Ureter (tissue), 1 donor: ENCODE measurements around the gene LHFPL2. TPM values are rescaled to one million over a fixed set of nuclear protein-coding genes. Genes with fewer than 3 reads are reported as not detected.

Source experiments
- DNase-seq: peaks from one replicate; pipeline ENCODE4 v3.0.0-alpha.2; 2020; ENCODE audit warnings: low spot score
- total RNA-seq: library from RNA; stranded (reverse); gene quantifications from one replicate; pipeline ENCODE4 v1.2.4, GENCODE V29; 2023
- donor health status: DM: yes; HTN: yes; CAD: no.

LHFPL2 gene
- total RNA-seq, 1 donor from 2014 or later = 33.3 TPM

DNA sequence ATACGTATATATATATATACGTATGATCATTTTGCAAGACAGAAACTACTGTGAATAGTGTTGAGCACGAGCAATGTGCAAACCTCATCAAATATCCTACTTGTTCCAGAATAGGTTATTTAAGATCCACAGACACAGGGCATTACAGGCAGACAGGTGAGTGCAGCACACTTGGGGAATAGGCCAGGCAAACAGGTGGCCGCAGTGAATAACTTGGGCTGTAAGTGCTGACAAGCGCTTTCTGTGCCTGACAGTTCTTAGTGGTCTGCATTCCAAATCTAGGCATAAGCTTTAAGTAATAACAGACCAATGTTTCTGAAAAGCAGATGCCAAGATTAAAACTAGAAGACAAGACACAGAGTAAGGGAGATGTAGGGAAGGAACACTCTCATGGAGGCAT, 77.9 kb downstream of the LHFPL2 start:
- DNase-seq = no peak

DNA sequence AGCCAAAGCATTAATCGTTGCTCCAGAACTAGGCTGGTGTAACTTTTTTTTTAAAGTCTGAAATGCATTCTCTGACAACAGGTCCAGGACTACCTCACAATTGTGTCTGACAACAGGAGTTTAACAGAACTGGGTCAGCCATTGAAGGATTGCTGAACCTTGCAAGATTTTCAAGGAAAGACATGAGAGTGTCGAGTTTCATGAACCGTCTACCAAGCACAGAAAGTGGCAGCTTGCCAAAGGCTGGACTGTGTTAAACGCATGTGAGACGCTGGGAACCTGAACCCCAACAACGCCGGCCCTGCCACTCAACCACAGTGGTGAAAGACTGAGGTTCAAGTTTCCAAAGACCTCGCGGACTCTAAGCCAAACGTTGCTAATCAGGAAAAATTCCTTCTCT, 79.1 kb downstream of the LHFPL2 start:
- DNase-seq = peak; percentile 66

DNA sequence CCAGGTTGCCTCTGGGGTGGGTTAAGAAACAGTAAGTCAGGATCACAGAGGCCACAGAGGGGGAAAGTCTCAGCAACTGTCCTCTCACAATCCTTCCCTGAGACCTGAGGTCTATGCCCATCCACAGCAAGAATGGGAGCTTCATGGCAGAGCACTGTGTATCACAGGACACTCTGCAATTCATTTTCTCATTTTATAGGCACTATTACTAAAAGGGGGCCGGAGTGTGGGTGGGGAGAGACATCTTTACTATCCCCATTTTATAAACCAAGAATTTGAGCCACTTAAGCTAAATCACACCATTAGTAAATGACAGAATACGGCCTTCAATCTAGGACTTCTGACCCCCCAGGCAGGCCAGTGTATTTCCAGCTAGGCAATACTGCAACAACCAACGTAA, 79.9 kb downstream of the LHFPL2 start:
- no peak for DNase-seq

DNA sequence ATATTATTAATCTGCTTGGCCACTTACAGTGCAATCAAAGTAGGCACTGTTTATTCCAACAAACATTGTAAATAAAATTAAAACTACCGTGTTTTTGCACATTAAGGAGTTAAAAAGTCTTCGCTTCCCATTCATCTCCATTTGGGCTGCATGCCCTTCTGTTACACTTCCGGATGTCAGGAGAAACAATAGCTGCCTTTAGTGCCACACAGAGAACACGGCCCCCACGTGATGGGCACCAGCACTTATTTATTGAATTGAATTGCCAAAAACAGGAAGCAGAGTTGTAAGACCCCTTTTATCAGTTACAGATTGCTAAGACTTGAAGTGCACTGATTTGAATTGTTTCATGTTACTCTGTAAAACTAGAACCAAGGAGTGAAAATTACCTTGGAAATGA, 80.4 kb downstream of the LHFPL2 start:
- DNase-seq = no peak

DNA sequence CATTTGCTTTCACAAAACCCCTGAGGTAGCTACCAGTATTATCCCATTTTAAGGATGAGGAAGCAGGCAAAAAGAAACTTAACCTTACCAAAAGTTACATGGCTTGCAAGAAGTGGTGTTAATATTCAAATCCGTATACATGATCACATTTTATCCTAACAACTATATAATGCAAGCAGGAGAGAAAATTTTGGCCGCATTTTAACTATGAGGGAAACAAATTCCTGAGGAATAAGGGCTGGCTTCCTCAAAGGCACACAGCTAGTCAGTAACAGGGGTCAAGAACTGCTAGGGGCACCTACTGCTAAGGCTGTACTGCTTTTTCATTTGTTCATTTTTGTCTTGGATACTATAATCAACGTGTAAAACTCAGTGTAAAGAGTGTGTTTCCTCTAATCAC, 81.0 kb downstream of the LHFPL2 start:
- DNase-seq = no peak

DNA sequence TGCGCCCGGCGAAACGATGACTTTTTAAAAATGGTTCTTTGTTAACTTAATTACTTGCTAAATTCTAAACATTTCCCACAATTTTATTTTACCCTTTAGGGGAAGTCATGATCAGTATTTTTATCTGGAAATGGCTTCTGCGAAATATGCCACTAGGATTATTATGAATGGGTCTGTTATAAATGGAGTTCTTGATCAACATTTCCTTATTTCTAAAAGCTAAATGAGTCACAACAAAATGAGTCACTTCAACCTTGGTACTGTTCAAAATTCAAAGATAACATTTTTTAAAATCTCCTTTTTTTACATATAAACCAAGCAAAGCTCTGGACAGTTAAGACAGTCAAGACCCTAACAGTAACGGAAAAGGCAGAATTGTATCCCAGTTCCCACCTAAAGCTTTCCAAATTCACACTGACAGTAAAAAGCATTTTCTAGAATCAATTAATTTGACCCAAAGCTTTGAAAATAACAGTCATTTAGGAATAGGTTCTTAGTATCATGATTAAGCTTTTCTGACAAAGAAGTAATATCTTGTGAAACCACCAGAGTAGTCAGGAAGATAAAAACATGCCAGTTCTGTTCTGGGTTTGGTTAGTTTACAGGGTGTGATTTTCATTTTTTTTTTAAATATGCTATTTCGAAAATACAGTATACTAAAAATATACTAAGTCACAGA, 81.7 kb downstream of the LHFPL2 start:
- no peak for DNase-seq

DNA sequence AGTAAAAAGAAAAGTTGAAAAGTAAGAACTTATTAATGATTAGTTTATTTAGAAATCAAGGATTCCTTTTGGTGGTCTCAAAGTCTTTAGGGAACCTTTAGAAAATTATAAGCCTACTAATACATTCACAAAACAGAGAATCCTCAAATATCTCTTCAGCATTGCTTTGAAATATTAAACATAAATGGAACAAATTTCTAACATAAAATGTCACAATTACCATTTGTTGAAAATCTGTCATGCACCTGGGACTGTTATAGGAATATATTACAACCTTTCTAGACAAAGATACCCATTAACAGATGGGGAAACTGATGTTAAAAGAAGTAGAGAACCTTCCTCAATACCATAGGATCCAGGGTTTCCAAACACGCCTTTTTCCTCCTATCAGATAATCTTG, 83.2 kb downstream of the LHFPL2 start:
- no peak for DNase-seq

DNA sequence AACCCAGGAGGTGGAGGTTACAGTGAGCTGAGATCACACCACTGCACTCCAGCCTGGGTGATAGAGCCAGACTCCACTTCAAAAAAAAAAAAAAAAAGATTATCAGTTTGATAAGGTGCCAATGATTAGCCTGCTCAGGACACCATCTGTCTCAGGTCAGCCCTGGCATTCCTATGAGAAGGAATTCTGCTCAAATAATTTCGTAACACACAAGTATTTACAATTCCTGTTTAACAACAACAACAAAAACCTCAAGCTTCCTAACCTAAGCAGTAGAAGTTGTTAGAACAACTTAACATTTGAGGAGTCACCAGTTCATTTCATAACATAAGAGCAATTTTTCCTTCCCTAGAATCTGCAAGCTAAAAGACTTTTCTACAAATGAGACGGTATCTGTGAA, 85.0 kb downstream of the LHFPL2 start:
- no peak for DNase-seq

DNA sequence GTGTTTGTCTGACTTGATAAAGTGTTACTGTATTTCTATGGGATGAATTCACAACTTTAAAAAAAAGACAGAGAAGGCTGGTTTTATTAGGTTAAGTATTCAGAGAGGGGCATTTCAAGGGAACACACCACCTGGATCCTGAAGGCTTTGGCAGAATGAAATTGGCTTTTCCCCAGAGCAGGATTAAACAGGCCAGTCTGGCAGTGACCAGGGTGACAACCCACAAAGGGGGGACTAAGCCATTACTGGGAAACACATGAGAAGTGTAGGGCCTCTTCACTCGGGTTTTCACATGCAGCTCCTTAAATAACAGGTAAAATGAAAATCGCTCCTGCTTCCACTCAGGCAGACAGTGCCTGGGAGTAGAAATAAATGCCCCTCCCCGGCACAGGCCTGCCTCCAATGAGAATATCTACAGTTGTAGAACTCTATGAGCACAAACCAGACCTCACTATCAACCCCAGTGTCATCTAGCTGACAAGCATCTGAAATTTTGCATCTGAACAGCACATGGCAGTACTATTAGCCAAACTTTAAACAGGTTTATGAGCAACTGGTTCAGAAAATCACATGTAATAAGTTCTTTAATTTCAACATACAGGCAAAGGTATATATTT, 85.8 kb downstream of the LHFPL2 start:
- no peak for DNase-seq

DNA sequence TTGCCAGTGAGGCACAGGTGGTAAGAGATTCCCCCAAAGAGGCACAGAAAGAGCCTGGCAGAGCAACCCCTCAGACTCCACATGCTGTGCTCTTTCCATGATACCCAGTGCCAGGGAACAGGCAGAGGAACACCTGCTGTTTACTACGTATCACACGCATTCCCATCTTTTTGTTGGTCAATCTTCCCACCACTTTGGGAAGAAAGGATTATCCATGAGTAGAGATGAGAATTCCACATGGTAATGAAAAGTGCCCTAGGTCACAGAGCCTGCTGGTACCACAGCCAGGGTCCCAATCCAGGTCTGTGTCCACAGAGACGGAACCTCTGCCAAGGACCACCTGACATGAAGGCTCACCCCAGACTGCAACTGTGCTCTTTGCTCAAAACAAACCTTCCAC, 86.6 kb downstream of the LHFPL2 start:
- DNase-seq = no peak

DNA sequence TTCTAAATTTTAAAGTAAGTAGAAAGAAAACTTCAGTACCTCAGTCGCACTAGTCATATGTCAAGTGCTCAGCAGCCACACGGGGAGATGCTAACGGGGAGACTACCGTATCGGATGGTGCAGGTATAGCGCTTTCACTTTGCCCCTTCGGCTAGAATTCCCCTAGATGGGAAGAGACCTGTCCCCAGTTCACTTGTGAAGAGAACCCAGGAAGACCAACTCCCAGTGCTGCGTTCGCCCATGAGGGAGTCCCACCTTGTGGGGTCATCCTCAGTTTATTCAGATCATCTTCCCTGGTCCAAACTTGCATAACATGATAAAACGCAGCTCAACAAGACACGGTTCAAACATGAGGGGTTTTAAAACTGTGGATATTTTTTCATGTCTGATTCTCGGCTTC, 87.3 kb downstream of the LHFPL2 start:
- DNase-seq = no peak

DNA sequence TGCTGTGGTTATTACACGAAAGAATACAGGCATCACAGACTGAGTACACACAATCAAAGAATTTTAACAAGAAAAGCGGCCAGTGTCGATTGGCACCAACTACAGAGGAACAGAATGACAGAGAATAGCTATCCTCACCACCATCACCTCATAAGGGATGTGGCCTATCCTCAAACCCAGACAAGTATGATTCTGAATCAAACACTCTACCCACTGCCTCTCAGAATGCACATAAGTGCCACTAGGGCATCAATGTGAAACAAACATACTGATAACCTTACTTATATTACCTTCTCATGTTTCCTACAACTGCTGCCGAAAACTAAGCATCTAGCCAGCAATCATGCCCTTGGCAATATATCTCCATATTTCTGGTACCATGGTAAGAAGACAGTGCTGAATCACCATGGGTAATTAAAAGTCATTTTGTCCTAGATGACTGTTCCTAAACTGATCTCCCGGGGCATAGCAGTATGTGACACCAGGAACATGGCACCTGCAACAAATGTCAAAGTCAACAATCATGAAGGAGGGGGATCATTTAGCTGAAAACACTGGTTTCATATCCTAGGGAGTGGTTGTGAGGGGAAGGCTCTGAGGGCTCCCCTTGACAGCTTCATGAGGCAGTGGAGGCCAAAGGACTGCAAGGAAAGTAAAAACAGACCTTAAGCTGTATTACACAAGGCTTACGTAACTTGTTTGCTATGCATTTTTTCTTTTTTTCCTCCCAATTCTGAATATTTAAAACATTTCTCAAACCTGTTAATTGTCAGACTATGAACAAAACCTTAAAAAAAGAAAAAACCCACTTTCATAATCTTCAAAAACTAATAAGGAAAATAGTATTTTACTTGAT, 88.3 kb downstream of the LHFPL2 start:
- DNase-seq = no peak

DNA sequence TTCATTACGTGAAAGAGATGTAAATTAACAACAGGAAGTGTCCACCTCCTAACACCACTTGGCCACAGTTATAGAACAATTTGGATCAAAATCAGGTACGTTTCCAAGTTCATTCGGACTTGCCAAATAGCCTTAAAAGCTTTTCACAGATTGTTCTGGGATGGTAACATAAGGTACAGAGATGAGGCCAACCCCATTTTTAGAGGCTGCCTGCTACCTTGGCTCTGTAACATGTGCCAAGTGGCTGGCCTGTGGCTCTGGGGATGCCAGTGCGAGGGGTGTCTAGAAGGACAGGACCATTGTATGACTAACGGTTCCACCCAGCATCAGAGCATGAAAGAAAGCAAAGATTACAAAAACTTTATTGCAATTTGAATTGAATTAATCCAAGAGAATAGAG, 91.0 kb downstream of the LHFPL2 start:
- DNase-seq = no peak

DNA sequence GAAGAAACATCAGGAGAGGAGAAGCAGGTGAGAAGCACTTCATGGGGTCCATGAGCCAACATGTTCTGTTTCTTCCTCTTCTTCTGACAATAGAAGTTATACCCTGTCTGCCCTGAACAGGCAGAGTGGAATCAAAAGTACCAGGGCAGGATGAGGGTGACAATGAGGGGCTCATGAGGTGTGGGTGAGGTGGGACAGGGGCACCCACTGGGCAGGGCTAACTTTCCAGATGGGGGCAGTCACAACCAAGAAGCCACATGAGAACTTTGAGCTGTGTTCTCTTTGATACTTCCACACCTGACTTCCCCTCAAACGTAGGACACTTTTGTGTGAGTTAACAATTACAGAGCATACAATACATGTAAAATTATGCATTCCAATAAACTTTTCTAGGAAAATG, 92.7 kb downstream of the LHFPL2 start:
- DNase-seq = no peak

DNA sequence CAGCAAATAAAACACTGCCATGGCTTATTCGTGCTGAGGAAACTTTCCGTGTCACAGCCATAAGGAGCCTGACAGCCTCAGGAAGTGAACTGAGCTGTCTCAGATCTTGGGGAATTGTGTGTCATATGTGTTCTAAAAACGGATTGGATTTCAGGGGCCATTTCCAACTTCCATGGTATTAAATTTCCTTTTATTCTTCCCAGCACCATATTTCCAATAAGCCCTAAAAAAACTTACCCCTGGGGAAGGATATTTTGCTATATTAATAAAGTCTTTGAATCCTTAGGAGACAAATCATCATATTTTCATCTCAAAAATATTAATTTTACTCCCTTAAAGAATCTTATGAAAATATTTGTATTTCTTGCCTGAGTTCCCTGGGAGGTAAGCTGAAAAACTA, 93.9 kb downstream of the LHFPL2 start:
- DNase-seq = no peak

DNA sequence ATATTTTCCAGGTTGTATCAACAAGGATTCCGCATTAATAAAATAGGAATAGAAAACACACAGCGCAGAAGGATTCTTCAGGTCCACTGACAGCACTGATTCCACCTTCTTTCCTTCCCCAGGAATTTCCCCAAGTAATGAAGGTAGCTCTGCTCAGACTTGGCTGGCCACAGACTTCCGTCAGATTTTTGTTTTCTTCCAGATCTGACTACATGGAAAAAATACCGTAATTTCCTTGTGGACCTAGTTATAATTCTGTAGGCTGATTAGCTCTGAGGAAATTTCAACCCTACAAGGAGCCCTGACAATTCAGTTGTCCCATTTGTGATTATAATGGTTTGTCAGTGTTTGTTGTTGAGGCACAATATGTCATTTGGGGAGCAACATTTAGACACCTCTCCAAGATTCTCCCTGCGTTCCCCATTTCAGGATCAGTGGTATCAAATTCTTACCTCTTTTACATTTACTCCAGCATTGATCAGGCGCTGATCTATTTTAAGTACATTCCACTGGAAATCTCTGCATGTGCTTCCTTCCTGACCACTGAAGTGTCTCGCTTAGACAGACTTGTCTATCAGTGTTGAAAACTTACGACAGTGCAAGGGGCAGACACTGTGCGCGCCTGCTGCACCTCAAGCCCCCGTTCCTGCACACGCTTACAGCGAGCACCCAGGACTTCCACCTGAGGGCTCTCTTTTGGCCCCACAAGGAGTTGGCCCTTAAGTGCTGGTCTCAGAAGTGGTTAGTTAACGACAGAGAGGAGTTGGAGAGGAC, 94.8 kb downstream of the LHFPL2 start:
- DNase-seq = no peak

DNA sequence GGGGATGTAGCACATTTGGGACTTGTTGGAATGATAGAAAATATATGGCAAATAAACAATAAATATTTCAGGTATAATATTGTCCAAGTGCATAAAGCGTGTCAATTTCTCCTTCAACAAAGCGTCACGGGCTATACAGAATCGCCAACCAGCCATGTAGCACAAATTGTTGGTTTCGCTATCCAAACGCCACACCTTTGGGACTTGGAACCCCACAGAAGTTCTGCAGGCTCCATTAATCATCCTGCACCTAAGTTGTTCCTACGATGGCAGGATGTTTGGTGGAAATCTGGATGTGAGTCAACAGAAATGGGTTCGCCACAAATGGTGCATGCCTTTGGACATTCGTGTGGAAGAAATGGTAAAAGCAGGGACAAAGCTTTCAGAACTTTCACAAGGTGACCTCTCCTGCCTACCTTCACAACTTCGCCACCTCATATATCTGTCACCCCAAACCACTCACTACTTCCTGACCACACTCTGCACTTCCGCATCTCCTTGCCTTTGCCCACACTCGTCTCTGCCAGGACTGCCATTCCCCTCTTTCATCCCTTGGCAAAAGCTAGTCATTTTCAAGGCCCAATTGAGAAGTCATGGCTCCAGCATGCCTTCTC, 95.7 kb downstream of the LHFPL2 start:
- no peak for DNase-seq

DNA sequence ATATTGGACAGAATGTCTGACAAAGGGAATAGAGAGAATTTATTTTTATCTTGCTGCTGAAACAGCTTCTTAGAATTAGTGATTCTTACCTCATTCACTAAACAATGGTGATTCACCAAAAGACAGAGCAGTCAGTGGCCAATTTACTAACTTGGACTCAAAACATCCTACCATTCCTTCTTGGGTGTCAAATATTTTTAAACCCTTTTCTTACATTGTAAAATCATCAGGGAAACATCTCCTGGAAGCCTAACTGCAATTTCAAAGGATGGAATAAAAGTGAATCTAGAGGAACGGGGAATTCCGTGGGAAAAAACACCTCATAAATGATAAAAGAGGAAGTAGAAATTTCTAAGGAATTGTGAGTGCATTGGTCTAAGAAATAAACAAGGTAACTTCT, 97.7 kb downstream of the LHFPL2 start:
- DNase-seq = no peak

DNA sequence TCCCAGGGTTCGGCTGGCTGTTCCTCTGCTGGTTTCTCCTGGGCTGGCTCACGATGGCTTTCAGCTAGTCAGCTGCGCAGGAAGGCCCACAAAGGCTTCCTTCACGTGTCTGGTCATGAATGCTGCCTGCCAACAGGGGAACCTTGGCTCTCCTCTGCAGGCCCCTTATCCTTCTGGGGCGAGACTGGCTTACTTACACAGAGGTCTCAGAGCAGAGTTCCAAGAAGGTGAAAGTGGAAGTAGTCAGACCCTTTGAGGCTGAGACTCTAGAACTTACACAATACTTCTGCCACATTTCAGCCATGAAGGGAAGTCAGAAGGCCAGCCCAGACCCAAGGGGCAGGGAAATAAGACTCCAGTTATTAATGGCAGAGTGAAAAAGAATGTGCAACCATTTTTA, 99.5 kb downstream of the LHFPL2 start:
- DNase-seq = no peak

DNA sequence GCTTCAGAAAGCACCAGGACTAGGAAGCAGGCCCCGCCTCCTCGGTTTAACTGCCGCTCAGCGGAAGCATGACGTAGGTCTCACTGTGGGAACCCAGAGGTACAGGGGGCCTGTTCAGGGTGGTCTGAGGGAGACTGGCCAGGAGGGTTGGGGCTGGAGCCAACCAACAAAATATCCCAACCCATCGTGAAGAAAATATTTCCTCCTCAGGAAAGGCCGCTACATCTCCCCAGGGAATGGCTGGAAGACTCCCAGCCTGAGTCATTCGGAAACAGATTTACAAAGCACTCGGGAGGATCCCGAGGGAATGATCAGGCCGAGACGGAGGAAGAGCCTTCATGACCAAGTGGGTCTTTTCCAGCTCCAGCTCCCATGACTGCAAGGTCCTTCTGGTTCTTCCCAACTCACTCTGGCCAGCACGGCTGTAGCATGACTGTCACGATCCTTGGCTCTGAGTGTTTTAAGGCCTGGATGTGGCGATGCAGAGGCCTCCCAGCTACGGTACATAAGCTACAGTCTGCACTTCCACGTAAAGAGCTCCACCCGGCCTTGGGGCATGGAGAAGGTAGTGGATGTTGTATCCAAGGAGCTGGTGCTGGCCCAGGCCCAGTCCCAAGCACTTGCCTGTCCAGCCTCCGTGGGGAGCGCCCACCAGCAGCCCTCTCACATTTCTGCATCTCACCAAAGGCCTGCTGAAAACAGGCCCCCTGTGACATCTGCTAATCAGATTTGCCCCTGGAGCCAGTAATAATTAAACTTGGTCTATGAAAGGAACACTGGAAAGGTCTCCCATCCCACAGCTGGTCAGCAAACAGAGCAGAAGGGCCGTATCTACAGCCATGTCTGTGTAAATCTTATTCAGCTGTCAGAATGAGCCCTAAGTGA, 100.6 kb downstream of the LHFPL2 start:
- peak; percentile 79 for DNase-seq

DNA sequence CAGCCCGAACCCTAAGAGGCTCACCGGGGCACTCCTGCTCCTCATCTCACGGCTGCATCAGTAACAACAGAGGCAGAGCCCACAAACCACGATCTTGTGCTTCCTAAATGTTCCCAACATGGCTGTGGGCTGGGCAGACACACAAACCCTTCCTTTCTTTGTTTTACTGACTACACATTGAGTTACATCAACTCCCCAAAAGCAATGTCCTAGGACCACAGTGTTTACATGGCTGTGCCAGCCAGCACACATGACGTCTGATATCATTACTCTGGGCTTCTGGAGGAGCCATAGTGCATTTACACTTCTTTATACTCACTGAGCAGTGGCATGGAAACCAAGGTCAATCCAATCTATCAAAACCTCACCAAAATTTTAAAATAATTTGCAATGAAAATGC, 101.4 kb downstream of the LHFPL2 start:
- DNase-seq = no peak
